ENCODE measurements around the gene LRP1.

- TF ChIP-seq YY1 (IDR thresholded peaks at IDR 0.05; ENCODE audit: insufficient read depth, insufficient read length) (no peak), SUZ12 (IDR thresholded peaks at IDR 0.05; ENCODE audit: extremely low read depth, insufficient read depth, insufficient read length) (no peak), ZNF274 (IDR thresholded peaks at IDR 0.05; ENCODE audit: low read depth, low read length) (no peak)
Observed at GRCh38 chr12:57208631-57209282, 80.5 kb downstream of the LRP1 start.

Data from NT2/D1 (cell line).